Effector memory CD8-positive, alpha-beta T cell (primary cell): Measurements from ENCODE around the gene NUDT16L1.

Experiments
- ATAC-seq: fragments of 150-1000 bp; cut with Tn5 transposase; replicated peaks from 2 replicates; pipeline ENCODE4 v1.10.0; 2021; ENCODE audit warnings: mild to moderate bottlenecking, moderate library complexity
- DNase-seq, 3 experiments: peaks; one replicate each; pipeline ENCODE4 v3.0.0; 2021
- H3K27ac Mint-ChIP-seq, 2 donors: one replicate each; pipeline ENCODE4 v1.8.0; 2022; ENCODE audit warnings: mild to moderate bottlenecking in 2 of 2, mixed read lengths in 2 of 2, moderate library complexity in 2 of 2
- H3K27me3 Mint-ChIP-seq, 2 donors: one replicate each; pipeline ENCODE4 v1.8.0; 2022; ENCODE audit warnings: mixed read lengths in 2 of 2
- H3K36me3 Mint-ChIP-seq: one replicate; pipeline ENCODE4 v1.8.0; 2022; ENCODE audit warnings: mild to moderate bottlenecking, moderate library complexity, mixed read lengths; ENCODE audit not compliant: insufficient read depth
- H3K4me1 Mint-ChIP-seq, 2 donors: one replicate each; pipeline ENCODE4 v1.8.0; 2022; ENCODE audit warnings: low read depth in 2 of 2, mixed read lengths in 2 of 2
- H3K4me3 Mint-ChIP-seq, 2 donors: one replicate each; pipeline ENCODE4 v1.8.0; 2022; ENCODE audit warnings: mild to moderate bottlenecking in 2 of 2, mixed read lengths in 2 of 2, moderate library complexity in 2 of 2
- H3K9me3 Mint-ChIP-seq, 2 donors: one replicate each; pipeline ENCODE4 v1.8.0; 2022; ENCODE audit warnings: mixed read lengths in 2 of 2

NUDT16L1 gene

DNA sequence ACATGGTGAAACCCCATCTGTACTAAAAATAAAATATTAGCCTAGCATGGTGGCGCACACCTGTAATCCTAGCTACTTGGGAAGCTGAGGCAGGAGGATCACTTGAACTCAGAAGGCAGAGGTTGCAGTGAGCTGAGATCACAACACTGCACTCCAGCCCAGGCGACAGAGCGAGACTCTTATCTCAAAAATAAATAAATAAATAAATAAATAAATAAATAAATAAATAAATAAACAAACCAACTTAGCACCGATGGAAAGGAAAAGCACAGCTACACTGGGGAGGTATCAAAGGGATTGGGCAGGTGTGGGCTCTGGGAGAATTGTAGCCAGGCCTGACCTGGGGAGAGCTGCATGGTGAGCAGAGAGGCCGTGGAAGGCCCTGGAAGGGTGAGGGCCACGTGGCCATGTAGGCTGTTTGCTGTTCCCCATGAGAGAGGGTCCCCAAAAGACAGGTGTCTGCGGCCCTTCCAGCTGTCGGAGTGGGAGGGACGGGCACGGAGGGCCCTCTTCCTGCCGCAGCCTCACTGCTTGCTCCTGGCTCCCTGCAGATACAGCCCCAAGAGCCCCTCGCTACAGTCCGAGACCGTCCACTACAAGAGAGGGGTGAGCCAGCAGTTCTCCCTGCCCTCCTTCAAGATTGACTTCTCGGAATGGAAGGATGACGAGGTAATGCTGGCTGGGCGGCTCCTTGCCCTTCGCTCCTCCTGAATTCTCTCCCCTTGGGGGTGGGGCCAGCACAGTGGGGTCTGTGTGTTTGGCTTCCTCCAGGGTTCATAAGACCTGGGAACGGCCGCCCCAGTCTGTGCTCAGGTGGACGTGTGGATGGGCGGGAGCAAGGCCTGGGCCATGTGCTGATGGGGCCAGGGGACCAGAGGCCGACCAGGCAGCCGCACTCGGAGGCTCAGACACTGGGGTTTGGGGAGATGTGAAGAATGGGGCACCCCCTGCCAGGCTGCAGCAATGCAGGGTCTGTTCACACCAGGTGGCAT lies 36.4 kb upstream of the NUDT16L1 start:
- peaks cover 48% of the 10 kb centered on the region for H3K36me3 Mint-ChIP-seq
- no peaks in the 10 kb centered on the region for H3K27me3 Mint-ChIP-seq
- ATAC-seq (no peak), DNase-seq (no peak)
- H3K4me3 Mint-ChIP-seq: no peak overlapping the region
- H3K4me1 Mint-ChIP-seq: peaks cover 0 to 15% of the 10 kb centered on the region in 2 donors
- H3K9me3 Mint-ChIP-seq: no peaks in the 10 kb centered on the region
- H3K27ac Mint-ChIP-seq: no peak overlapping the region

GRCh38 chr16:4659363-4660353 lies 33.7 kb upstream of the NUDT16L1 start:
- Mint-ChIP-seq H3K27me3 (no peaks in the 10 kb centered on the region), H3K27ac (peak overlapping the region; percentile 64 to 78), H3K36me3 (peaks cover 48% of the 10 kb centered on the region), H3K4me1 (peaks cover 8 to 28% of the 10 kb centered on the region in 2 donors), H3K9me3 (no peaks in the 10 kb centered on the region), H3K4me3 (peak overlapping the region in 1 of 2 donors; percentile 50)
- DNase-seq (no peak), ATAC-seq (no peak)

DNA sequence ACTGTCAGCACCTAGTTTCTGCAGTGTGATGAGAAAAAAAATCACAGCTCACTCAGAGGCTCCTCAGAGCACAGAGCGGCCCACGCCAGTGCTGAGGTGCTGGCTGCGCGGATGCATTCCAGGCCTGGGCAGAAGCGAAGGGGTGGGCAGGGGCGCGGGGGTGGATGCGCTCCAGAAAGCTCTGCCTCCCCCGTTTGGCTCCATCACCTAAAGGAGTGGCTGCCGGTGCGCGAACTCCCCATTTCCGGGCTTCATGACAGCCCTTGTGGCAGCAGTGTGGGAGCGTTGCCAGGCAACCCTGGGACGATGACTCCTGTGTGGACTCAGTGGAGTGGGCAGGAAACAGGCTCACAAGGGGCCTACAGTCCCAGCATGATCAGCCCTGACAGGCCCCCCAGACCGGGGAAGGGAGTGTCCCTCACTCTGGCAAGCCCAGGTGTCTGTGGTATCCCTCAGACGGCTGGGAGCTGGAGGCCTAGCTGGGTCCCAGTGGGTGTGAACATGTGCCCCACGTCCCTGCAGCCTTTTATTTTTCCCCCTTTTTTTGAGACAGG lies 32.8 kb upstream of the NUDT16L1 start:
- Mint-ChIP-seq H3K27me3 (no peaks in the 10 kb centered on the region), H3K4me1 (peaks cover 9 to 32% of the 10 kb centered on the region in 2 donors), H3K36me3 (peaks cover 47% of the 10 kb centered on the region), H3K4me3 (peak overlapping the region in 1 of 2 donors; percentile 50), H3K27ac (peak overlapping the region; percentile 31 to 75), H3K9me3 (no peaks in the 10 kb centered on the region)
- peak; percentile 75 for ATAC-seq
- peak; percentile 23 to 62 (median 59) for DNase-seq

DNA sequence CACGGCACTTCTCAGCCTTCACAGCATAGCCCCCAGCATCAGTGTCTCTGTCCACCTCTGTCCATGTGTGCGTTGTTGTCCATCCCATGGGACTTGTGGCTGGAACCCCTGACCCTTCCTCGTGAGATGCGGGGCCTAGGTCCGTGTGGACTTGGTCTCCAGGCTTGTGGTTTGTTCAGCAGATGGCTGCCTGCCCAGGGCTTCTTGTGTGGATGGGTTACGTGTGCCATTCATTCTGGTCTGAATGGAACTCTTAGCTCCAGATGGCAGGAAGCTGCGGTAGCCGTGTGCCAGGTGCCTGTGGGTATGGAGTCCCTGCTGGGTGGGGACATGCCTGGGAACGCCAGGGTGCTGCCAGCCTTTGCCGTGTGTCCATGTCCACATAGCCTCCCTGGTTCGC lies 31.7 kb upstream of the NUDT16L1 start:
- ATAC-seq (no peak), DNase-seq (no peak)
- Mint-ChIP-seq H3K4me3 (no peak overlapping the region), H3K9me3 (no peaks in the 10 kb centered on the region), H3K4me1 (peaks cover 9 to 33% of the 10 kb centered on the region in 2 donors), H3K36me3 (peaks cover 42% of the 10 kb centered on the region), H3K27ac (peak overlapping the region in 1 of 2 donors; percentile 75), H3K27me3 (no peaks in the 10 kb centered on the region)

DNA sequence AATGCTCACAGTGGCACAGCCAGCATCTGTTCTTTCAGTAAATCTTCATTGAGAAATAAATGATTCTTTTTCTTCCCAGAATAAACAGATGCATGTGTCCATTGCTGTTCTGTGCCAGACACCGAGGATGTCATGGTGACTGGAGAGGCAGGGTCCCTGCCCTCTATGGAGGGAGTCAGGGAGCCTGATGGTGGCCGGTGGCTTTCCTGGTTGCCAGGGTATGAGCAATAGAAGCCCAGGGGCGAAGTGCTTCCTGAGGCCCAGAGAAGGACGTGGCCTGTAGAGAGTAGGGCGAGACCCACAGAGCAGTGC lies 29.9 kb upstream of the NUDT16L1 start:
- Mint-ChIP-seq H3K4me3 (peak overlapping the region; percentile 40 to 73), H3K9me3 (no peaks in the 10 kb centered on the region), H3K4me1 (peaks cover 9 to 33% of the 10 kb centered on the region in 2 donors), H3K27me3 (no peaks in the 10 kb centered on the region), H3K36me3 (peaks cover 31% of the 10 kb centered on the region), H3K27ac (peak overlapping the region; percentile 68 to 85)
- DNase-seq (no peak), ATAC-seq (no peak)

- ATAC-seq: no peak
- H3K36me3 Mint-ChIP-seq: peaks cover 26% of the 10 kb centered on the region
- peak overlapping the region; percentile 40 to 73 for H3K4me3 Mint-ChIP-seq
- H3K27me3 Mint-ChIP-seq: no peaks in the 10 kb centered on the region
- peaks cover 9 to 32% of the 10 kb centered on the region in 2 donors for H3K4me1 Mint-ChIP-seq
- H3K27ac Mint-ChIP-seq: peak overlapping the region; percentile 68 to 85
- no peaks in the 10 kb centered on the region for H3K9me3 Mint-ChIP-seq
- DNase-seq: no peak
These were observed 29.4 kb upstream of the NUDT16L1 start for GRCh38 chr16:4663777-4664465.

DNA sequence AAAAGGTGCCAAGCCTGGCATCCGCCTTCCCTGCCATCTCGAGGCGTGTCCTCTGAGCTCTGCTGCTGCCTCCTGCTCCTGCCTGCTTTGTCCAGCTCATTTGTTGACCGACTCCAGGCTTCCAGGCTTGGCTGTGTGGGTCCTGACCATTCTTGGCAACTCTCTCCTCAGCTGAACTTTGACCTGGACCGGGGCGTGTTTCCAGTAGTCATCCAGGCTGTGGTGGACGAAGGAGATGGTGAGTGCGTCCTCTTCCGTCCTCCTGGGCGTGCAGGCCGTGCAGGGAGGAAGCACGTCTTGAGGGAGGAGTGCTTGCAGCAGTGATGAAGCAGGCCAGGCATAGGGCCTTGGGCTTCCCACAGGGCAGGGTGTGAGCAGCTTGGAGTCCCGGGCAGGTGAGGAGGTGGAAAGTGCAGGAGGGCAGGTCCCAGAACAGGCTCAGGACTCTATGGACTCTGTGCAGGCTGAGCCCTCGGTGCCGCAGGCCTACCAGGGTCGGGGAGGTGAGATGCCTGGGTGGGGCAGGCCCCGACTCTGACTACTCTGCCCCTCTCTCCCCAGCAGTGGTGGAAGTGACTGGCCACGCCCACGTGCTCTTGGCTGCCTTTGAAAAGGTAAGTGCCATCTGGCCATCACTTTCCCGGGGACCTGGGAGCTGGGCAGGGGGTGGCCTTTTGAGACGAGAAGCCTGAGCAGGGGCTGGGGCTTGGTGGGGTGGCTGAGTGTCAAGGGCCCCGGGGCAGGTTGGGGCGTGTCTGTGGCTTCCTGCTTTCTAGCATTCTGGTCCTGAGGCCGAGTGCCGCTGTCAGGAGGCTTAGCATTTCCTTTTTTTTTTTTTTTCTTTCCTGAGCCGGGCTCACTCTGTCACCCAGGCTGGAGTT lies 28.6 kb upstream of the NUDT16L1 start:
- peak; percentile 70 for ATAC-seq
- Mint-ChIP-seq H3K4me3 (peak overlapping the region; percentile 62 to 73), H3K27ac (peak overlapping the region; percentile 76 to 85), H3K9me3 (no peaks in the 10 kb centered on the region), H3K27me3 (no peaks in the 10 kb centered on the region), H3K4me1 (peaks cover 9 to 28% of the 10 kb centered on the region in 2 donors), H3K36me3 (peaks cover 22% of the 10 kb centered on the region)
- DNase-seq: peak; percentile 49 to 51 (median 50)

DNA sequence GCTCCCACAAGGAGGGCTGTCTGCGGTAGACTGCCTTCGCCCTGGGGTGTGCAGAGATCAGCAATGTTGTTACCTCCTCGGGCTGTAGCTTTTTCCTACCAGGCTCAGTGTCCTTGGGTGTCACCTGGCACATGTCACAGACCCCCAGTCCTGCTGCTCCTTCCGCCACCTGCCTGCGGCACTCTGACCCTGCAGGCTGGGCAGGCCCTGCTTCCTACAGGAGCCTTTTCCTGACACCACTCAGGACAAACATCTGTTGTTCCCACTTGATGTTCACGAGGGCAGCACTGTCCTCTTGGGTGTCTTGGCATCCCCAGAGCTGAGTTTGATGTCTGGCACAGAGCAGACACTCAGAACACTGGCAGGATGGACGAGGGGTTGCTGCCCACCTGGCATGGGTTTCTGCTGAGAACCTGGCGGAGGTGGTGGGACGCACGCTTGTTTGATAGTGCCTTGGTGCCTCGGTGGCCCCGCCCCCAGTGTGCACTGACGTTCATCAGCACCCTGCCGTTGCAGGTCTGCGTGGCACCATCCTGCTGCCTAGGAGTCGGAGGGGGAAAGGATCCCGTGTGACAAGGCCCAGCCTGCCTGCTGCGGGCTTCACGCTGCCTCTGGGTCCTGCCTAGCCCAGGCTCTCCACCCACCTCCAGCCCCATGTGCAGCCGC lies 26.7 kb upstream of the NUDT16L1 start:
- DNase-seq (no peak), ATAC-seq (no peak)
- Mint-ChIP-seq H3K36me3 (peaks cover 21% of the 10 kb centered on the region), H3K4me3 (no peak overlapping the region), H3K27ac (no peak overlapping the region), H3K27me3 (no peaks in the 10 kb centered on the region), H3K4me1 (peaks cover 9 to 18% of the 10 kb centered on the region in 2 donors), H3K9me3 (no peaks in the 10 kb centered on the region)

DNA sequence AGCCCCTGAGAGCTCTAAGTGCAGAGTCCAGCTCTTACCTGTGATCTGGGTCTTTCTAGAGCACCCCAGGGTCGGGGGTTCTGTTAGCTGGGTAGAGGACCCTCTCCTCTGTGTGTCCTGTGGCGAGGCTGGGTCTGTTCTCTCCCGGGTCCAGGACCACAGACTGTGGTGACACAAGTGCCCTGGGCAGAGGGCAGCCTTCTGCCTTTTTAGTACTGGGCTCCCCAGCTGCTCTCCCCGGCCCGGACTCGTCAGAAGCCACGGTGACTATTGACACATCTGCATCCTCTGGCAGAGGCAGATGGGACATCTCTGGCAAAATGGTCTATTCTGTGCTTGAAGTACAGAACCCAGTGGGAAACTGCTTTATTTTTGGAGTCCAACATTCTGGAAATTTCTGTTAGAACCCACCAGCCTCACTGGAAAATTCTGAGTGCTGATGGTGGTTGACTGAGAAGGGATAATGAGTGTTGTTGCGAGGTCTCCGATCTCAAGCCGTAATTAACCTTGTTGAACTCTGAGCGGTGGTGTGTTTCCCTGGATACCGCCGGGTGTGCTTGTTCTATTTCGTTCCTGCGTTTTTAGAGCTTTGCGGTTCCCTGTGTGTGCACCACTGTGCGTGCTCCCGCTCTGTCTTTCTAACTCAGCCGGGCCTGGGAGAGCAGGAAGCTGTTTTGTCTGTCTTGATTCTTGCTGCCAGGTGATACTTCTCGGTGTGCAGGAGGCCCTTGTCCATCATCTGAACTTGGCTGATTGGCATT lies 26.0 kb upstream of the NUDT16L1 start:
- H3K27ac Mint-ChIP-seq: no peak overlapping the region
- DNase-seq (no peak), ATAC-seq (no peak)

DNA sequence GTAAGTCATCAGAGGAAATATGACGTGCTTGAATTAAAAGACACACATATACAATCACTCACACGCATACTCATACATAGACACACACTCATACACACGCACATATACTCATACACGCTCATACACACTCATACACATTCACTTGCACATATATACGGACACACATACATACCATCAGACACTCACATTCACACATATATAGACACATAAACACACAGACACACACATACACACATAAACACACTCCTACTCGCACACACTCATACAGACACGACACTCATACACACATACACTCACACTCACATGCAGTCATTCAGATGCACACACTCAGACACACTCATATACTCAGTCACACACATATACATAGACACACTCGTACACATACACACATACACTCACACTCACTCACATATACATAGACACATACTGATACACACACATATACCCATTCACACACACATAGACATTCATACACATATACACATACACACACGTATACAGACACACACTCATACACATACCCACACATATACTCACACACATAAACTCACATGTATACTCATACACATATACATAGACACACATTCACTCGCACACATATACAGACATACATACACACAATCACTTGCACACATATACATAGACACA lies 24.9 kb upstream of the NUDT16L1 start:
- H3K36me3 Mint-ChIP-seq: peaks cover 13% of the 10 kb centered on the region
- H3K27ac Mint-ChIP-seq: no peak overlapping the region
- H3K9me3 Mint-ChIP-seq: no peaks in the 10 kb centered on the region
- DNase-seq: no peak
- H3K27me3 Mint-ChIP-seq: no peaks in the 10 kb centered on the region
- peaks cover 7 to 16% of the 10 kb centered on the region in 2 donors for H3K4me1 Mint-ChIP-seq
- ATAC-seq: no peak
- no peak overlapping the region for H3K4me3 Mint-ChIP-seq

More for the DNA sequence above, 26.0 kb upstream of the NUDT16L1 start:
- Mint-ChIP-seq H3K4me3 (no peak overlapping the region), H3K9me3 (no peaks in the 10 kb centered on the region), H3K4me1 (peaks cover 9 to 18% of the 10 kb centered on the region in 2 donors), H3K36me3 (peaks cover 18% of the 10 kb centered on the region), H3K27me3 (no peaks in the 10 kb centered on the region)
